Measurements from ENCODE around the gene FAM83F.

The FAM83F gene

DNA sequence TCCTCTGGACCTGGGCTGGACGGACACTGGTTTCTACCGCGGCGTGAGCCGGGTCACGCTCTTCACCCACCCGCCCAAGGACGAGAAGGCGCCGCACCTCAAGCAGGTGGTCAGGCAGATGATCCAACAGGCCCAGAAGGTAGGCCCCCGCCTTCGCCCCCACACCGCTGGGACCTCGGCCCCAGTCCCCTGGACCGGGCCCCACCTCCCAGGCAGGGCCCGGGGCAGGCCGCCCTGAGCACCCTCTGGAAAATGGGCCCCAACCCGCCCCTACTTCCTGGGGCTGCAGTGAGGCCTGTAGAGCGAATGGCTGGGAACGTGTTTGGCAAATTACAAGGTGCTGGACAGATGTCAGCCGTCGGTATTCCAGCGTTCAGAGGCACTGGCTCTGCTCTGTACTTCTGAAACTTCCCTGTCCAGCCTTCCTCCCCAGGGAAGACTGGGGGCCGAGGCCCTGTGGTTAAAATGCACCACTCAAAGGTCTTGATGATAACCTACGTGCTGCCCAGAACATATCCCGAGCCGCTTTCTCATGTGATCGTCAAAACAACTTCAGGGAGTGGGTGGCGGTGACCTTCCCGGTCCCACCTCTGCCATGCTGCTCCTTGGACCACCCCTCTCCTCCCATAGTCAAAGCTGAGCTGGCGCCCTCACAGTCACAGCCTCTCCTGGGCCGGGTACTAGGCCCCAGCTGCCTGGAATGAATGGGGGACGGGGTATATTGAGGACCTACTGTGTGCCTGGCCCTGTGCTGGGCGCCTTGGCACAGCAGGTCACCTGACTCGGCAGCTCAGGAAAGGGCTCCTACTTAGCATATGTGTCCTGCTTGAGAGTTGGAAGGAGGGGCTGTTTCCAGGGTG lies 869 bp downstream of the FAM83F start:
- DNase-seq (ENCODE audit: low spot score), result no peak

DNA sequence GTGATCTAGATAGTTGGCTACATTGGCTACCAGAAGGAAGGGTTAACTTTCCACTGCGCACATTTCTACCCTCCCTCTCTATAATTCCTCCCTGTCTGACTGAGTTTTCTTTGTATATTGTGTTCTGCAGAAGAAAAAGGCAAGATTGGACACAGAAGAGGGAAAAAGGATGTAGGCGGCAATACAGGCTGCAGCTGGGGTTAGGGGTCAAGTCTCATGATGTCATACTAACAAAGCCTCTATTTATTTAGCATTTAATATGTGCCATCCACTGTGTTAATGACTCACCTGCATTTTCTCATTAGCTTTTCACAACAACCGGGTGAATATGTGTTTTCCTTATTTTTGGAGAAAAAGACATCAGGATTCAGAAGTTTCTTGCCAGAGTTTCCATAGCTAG lies 2.0 kb downstream of the FAM83F start:
- no peak for DNase-seq (ENCODE audit: low spot score)

DNA sequence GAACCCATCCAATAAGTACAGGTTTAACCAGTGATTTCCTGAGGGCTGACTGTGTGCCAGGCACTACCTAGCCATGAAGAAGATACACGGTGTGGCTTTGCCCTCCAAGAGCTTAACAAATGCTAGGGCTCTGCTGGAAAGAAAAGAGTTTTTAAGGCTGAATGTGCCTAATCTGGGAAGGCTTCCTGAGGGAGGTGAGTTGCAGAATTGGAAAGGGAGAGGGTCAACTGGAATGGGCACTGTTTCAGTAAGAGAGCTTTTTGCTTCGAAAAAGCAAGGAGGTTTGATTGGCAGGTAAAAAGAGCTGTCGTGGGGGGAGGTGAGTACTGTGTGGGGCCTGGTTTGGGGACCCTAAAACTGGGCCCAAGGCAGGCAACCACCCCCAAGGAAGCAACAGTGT lies 2.7 kb downstream of the FAM83F start:
- DNase-seq (ENCODE audit: low spot score), result no peak

DNA sequence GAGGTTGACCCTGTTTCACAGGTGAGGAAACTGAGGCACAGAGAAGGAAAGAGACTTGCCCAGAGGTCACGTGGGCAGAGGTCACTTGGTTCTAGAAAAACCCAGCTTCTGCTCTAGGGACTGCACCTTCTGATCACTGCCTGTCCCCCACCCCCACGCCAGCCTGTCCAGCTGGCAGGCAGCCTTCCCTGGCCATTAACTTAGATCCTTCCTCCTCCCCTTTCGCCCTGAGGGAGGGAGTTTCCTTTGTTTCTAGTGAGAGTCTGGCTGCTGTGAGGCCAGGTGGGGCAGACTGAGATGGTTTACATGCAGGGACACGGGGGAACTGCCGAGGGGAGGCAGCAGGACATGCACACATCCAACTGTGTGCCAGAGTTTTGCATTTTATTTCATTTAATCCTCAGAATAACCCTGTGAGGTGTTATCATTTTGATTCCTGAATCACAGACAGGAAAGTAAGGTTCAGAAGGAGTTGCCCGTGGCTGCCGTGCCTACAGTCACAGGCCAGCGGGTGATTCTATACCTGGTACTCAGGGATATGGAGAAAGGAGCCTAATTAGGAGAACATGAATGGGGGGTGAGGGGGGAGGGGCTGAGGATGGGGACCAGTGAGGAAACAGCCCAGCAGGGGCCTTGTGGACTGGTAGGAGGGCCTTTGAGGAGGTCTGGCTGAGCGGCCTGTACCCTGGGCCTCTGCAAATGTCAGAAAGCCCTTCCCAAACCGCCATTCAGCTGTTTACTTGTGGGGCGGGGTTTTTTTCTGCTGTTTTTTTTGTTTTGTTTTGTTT lies 3.4 kb downstream of the FAM83F start:
- peak; percentile 59 for DNase-seq (ENCODE audit: low spot score)

DNA sequence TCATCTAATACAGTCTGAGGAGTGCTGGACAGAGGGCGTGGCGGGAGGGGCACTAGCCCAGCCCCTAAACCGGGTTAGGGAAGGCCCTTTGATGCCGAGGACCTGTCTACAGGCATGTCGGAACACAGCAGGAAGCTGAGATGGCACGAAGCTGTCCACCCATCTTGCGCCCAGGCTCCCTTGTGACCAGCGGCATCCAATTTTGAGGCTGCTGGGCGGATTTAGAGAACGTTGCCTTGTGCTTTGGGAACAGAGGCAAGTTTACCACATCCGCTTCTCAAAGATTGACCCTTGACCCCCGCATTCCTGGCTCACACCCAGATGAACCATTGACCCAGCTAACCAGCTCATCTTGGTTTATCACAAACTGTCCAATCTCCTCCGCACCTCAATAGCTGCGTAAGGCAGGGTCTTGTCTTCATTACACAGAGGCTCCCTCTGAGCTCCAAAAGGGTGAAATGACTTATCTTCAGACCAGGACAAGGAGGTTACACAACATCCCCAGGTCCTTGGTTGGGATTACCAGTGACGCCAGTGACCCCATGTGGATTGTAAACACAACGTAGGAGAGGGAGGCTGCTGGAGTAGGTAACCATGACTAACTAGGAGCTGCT lies 4.5 kb downstream of the FAM83F start:
- DNase-seq (ENCODE audit: low spot score), result peak; percentile 91

DNA sequence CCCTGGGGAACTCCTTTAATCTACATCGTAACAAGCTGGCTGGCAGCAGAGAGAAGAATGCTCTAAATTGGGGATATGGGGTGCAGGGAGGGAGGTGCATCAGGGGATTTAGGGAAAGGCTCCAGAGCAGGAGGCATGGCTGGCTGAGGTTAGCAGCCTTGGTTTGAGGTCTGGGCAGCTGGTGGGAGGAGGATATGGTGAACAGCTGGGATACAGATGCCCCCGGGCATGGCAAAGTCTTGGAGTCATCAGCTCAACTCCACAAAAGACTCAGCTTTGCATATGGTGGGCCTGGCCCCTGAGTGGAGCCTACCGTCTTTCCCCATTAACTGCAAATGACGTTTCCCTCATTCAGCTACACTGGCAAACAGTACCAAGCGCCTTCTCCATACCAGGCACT lies 5.4 kb downstream of the FAM83F start:
- DNase-seq (ENCODE audit: low spot score), result no peak

DNA sequence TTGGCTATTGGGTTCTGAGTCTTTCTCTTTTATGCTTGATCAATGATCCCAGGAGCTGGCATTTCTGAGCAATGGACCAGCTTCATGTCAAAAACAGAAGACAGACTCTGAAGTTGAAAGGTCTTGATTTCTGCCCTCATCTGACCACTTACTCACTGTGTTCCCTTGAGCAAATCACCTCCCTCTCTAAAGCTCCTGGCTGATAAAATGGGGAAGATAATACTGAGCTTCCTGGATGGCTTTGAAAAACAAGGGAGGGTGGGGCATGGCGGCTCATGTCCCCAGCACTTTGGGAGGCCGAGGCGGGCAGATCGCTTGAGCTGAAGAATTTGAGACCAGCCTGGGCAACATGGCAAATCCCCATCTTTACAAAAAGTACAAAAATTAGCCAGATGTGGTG lies 6.4 kb downstream of the FAM83F start:
- no peak for DNase-seq (ENCODE audit: low spot score)

DNA sequence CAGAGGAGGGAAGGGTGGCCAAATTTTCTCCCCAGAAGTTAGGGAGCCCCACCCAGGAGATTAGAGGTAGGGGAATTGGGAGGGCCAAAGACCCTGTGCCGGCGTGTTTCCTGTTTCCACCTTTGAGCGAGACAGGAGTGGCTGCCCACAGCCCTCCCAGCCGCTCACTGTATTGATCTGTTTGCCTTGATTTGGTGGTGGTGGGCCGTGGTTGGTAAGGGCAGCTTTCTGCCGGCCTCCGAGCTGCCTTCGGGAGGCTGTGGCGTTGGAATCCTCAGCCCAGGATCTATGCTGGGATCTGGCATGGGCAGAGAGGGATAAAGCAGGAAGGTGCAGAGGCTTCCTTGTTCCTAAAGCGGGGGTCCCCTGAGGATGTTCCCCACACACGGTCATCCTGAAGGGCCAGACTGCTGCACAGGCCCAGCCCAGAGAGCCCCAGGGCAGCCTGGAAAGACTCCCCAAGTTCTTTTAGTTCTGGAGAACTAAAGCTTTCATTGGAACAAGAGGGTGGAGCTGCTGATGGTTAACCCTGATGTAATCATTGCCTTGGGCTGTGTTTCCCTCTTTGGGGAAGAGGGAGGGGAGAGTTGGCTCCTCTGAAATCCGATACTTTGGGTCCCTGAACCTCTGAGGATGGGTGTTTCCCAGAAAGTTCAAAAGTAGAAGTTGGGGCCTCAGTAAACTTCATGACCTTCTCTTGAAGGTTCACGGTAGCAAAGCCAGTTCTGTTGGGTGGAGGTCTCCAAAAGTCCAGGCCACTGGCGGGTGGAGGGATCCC lies 7.2 kb downstream of the FAM83F start:
- DNase-seq (ENCODE audit: low spot score), result peak; percentile 55

DNA sequence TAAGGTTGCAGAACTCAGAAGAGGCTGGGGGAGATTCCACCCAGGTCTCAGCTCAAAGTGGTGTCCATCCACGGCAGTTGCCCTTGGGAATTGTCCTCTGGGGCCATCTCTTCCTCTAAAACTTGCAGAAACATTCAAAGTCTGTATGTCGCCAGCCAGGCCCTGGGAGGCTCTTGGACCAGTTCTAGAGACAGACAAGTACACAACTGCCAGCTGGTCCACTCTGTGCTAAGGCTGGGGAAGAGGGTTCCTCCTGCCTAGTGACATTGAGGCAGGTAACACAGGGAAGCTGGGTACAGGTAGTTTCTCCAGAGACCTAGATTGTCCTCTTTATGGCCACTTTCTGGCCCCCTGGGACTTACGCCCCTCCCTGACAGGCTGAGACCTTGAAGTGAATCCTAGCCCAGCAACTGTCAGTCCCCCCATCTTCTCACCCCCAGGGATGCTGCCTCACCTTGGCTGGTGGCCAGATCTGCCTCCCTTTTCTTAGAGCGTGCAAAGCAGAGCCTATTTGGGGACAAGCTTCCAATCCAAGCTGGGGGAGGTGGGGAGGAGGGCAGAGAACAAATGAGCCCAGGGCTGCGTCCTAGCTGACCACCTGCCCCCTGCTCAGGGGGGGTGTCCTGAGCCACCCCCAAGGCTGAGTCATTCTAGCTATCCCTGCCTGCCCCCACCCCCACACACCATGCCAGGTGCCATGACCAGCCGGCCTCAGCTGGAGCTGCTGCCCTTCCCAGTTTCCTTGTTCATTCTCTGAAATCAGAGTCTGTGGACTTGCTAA lies 8.4 kb downstream of the FAM83F start:
- DNase-seq (ENCODE audit: low spot score), result no peak

DNA sequence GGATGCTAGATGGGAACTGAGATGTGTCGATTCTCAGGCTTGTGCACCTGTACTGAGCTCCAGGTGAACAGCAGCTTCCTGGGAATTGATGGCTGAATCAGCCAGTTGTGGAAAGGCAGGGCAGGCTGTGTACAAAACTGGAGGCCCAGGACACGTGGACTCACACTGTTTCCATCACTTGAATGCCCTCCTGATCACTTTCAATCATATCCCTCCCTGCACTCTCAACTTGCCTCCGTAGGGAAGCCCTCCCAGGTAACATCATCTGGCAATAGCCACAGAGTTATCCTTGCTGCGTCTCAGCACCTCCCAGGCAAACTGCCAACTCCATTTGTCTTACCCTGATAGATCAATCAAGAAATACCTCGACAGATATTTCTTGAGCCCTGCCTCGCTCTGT lies 10.1 kb downstream of the FAM83F start:
- no peak for DNase-seq (ENCODE audit: low spot score)

DNA sequence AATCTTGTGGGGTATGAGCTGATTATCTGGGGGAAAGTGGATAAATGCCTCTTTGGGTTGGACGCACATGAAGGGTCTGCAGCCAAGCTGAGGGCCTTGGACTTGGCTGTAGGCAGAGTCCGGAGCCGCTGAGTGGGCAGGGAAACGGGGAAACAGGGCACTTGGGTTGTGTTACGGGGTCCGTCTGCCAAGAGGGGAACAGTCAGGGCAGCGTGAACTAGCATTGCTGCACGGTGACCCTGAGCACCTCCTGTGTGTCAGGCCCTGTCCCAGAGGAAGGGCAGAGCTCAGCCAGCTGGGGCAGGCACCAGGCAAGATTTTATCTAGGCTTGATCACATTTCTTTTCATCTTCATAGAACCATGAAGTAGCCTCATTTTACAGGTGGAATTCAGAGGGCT lies 11.9 kb downstream of the FAM83F start:
- no peak for DNase-seq (ENCODE audit: low spot score)

DNA sequence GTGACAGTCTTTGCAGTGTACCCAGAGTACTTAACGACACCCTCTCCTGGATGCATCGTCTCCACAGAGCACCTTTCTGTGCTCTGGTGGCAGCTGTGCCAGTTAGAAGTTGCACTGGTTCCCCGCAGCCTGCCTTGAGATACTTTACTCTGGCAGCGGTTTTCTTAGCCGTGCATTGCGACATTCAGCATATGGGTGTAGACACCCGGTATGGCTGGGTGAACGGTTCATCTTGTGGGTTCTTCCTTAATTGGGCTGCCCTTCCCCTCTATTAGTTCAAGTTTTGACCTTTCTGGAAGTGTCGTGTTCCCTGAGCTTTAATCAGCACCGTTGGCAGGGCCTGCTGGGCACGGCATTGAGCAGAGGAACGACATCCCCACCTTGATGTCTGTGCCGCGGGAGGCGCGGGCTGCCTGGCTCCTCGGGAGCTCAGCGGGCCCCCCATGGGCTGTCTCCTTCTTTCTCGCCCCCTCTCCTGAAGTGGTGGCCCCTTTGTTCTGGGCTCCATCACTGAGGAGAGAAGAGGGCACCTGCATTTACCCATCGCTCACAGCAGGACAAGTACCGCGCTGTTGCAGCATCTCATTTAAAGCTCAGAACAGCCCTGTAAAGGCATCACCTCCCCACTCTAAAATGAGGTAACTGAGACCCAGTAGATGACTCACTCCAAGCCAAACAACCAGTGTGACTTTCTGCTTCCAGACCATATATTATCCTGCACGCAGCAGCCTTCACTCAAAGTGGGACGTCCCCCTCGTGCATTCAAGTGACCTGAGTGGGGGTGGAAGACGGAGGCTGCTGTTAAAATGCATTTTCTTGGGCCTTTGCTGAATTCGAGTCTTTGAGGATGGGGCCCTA lies 13.3 kb downstream of the FAM83F start:
- DNase-seq (ENCODE audit: low spot score), result no peak

DNA sequence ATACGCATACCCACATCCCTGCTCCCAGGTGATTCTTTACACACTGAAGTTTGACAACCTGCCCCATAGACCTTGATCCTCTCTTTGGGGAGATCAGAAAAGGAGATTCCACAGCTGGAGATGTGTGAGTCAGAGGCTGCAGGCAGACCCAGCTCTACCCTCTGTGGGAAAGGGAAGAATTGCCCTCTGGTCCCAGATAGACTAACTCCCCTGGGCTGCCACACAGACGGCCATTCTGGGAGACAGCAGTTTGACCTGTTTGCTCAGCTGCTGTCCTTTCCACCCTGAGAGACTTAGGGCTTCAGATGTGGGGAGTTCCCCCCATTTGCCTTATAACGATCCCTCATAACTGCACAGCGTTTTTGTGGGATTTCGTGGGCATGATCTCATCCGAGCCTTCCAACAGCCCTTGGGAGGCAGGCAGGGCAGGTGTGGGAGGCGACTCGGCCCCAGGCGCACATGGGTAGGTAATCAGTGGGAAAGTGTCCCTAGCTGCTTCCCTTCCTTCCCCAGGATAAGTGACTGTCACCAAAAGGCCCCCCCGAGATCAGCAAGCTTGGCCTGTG lies 14.1 kb downstream of the FAM83F start:
- DNase-seq (ENCODE audit: low spot score), result no peak

DNA sequence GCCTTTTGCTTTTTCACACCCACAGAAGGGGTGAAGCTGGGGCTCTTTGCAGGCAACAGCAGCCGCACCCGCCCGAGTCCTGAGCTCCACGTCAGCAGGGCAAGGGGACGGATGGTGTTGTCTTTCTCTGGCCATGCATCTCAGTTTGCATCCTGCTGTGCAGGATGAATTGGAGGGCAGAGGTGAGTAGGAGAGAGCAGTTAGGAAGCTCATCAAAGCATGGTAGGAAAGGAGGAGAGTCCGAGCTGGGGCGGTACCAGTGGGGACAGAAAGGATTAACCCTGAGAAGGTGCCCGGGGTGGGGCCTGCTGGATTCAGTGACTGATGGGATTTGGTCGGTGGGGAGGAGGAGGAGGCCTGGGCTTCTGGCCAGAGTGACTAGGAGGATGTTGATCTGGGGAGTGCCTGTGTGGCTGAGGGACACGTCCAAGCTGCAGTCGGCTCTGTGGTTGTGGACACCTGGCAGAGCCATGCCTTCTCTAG lies 14.6 kb downstream of the FAM83F start:
- no peak for DNase-seq (ENCODE audit: low spot score)

DNA sequence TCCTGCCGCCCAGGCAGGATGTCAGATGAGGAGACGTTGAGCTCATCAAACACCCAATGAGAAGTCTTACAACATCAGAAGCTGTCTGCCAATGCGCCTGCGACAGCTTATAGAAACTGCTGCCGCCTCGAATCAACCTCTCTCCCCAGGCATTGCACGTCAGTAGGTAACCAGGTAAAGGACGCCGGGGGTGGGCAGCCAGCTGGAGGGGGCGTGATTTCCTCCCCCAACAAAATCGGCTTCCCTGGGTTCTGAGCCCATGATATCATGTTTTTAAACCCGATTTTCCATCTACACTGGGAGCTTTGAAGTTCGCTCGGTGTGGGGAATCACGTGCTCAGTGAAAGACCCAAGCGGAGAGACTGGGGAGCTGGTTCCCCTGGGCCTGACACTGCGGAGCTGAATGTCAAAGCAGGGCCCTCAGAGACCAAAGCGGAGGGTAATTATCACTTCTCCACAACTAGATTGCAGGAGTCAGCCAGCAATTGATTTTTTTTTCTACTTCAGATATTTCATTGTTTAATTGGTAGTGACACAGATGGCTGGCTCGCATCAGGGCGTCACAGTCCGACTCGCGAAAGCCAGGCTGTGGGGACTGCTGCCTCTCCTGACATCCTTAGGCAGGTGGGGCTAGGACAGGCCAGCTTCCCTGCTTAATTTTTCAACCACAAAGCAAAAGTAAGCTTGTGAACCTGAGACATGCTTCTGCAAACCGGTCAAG lies 15.4 kb downstream of the FAM83F start:
- DNase-seq (ENCODE audit: low spot score), result no peak

DNA sequence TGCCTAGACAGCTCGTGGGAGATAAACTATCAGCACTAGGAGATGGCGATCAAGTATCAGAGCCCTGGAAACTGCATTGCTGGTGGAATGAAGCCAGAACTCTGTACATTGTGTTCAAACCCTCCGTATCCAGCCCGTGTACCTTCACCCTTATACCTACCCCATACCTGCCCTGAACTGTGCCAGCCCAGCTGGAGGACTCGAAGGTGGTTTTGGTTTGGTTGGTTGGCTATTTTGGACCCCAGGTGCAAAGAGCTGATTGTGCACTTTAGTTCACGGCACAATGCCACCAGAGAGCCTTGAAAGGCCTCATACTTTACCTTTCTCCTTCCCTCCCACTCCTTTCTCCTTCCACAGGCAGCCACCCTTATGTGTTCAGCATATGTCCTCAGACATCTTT lies 16.0 kb downstream of the FAM83F start:
- no peak for DNase-seq (ENCODE audit: low spot score)

DNA sequence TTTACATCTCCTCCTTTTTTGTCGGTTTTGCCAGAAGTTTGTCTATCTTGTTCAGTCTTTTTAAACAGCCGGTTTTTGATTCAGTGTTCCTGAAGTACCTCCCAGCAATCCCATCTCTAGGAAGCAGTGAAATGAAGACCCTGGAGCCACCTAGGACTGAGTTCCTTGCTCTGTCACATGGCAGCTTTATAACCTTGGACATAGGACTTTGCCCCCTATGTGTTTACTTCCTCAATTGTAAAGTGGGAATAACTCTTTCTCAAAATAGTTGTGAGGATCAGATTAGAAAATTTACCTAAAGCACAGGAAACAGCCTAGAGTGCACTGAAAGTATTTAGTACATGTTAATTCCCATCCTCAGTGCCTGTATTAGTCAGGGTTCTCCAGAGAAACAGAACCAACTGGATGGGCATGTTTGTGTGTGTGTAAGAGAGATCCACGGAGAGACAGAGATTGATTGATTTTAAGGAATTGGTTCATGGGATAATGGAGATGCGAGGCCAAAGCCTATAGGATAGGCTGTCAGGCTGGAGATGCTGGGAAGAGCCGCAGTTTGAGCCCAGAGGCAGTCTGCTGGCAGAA lies 20.0 kb downstream of the FAM83F start:
- peak; percentile 52 for DNase-seq (ENCODE audit: low spot score)

DNA sequence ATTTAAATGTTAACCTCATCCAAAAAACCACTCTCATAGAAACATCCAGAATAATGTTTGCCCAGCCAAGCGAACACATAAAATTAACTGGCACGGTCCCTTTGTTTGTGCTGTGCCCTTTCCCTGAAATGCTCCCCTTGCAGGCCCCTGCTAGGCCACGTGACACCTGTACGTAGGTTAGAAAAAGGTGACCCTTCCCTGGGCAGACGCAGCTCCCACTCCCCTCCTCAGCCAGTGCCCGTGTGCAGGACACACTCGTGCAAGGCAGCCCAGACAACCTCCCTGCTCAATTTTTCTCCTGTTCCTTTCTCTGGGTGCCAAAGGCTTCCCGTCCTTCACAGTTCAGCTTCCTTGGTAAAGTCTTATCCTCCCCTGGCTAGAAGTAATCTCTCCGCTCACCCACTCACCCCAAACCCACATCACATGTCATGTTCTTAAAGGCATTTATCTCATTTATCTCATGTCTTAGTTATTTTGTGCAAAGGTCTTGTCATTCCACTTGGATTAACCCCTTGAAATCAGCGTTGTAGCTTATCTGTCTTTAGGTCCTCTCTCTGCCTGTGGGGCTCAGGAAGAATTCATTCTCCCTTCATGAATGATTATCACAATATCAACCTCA lies 20.7 kb downstream of the FAM83F start:
- no peak for DNase-seq (ENCODE audit: low spot score)
